ENCODE measurements around the gene CCDC116.

- peak; percentile 59 for TF ChIP-seq CTCF (conservative IDR thresholded peaks at IDR 0.05)
- no peak for TF ChIP-seq EZH2 (IDR thresholded peaks at IDR 0.05; ENCODE audit: low read depth)
These were observed 8.8 kb downstream of the CCDC116 start for GRCh38 chr22:21641417-21641788.
